Epithelial cell of proximal tubule (primary cell): ENCODE results near the gene NABP2. TPM values are rescaled to one million over a fixed set of nuclear protein-coding genes. Genes with fewer than 3 reads are reported as not detected.
A peak's percentile ranks its signal among the peaks of the same experiment; 100 is the strongest.

Experiments used
- DNase-seq: peaks from one replicate; pipeline ENCODE4 v3.0.0-alpha.2; 2011; ENCODE audit warnings: low read depth
- H3K4me3 ChIP-seq: 2 replicates; pipeline ENCODE4 v1.5.1; 2011; ENCODE audit warnings: low read depth, mild to moderate bottlenecking, low read length
- CTCF ChIP-seq: conservative IDR thresholded peaks from 2 replicates; pipeline ENCODE4 v1.5.1; 2012; ENCODE audit warnings: low read depth, mild to moderate bottlenecking, low read length
- total RNA-seq: library from RNA; depleted of rRNA; stranded (reverse); fragments of >200 nt; gene quantifications from 2 replicates; pipeline ENCODE4 v1.2.3, GENCODE V29; 2015

The NABP2 gene
- total RNA-seq, 1 donor from 2014 or later: 22.7 TPM

DNA sequence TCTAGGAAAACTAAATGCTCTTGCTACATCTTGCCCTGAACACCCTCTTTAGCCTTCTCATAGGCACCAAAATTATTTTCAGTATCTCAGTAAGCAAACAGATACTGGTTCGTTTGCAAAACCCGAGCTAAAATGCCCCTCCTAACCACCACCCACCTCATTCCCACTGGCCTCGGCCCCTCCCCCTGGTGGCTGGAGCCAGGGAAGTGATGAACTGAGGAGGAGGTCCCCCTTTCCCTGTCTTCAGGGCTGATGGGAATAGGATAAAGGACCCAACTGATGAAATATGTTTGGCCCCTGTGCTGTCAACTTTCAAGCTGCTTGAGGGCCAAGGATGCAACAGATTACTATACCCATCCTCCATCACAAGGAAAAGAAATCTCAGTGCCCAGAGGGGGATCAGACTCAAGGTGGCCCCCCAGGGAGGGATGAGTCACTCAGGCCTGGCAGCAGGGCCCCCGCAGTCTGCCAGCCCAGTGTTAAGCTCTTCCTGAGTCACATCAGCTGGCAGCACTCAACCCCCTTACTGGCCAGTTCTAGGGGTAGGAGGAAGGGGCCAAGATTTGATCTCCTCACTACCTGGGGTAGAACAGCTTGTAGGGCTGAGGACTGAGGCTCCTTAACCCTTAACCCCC lies 32.3 kb downstream of the NABP2 start:
- no peak for DNase-seq
- peak overlapping the region; percentile 97 for H3K4me3 ChIP-seq
- TF ChIP-seq CTCF: peak; percentile 26

DNA sequence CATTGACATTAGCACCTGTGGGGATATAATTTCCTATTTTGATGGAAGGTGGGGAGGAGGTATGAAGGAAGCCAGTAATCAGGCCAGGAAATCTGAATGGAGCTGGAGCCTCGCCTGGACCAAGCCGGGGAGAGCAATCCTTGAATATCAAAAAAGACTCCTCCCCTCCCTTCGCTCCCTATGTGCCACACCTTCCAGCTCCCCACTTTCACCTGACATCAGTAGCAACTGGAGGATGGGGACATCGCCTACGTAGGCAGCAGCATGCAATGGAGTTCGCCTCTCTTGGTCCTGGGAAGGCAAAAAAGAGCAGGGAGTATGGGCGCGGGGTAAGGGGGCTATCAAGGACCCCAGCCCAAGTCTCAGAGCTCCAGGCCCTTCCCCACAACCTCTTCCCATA lies 32.9 kb downstream of the NABP2 start:
- peak overlapping the region; percentile 97 for H3K4me3 ChIP-seq
- DNase-seq: no peak
- TF ChIP-seq CTCF: no peak

GRCh38 chr12:56257491-56258067 lies 33.4 kb downstream of the NABP2 start:
- H3K4me3 ChIP-seq: peak overlapping the region; percentile 97
- DNase-seq: no peak
- peak; percentile 34 for TF ChIP-seq CTCF

- no peak for DNase-seq
Measured at GRCh38 chr12:56258068-56258819, 34.1 kb downstream of the NABP2 start, which contains the start of gene ANKRD52. ANKRD52 (minus strand) TSS chr12:56258384; CDS start chr12:56258269, 115 bp downstream.

DNA sequence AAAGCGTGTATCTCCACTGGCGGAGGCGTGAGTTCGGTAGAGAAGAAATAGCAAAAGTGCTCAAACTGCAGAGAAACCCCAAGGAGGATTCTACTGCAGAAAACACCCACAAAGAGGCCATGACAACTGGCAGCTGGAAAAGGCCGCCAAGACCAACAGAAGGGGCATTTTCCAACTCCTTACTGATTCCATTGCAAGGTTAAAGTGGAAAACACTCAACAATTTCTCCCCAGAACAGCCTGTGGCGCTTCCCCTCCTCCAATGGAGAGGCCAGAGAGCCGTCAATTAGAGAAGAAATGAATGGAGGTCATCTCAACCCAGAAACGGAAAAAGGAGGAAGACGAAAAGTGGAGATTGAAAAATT lies 34.7 kb downstream of the NABP2 start:
- TF ChIP-seq CTCF: no peak
- no peak for DNase-seq
- H3K4me3 ChIP-seq: peak overlapping the region; percentile 97

More at GRCh38 chr12:56258068-56258819, 34.1 kb downstream of the NABP2 start, which contains the start of gene ANKRD52:
- H3K4me3 ChIP-seq: peak within 1 kb of the TSS; percentile 97
- peak; percentile 42 for TF ChIP-seq CTCF

DNA sequence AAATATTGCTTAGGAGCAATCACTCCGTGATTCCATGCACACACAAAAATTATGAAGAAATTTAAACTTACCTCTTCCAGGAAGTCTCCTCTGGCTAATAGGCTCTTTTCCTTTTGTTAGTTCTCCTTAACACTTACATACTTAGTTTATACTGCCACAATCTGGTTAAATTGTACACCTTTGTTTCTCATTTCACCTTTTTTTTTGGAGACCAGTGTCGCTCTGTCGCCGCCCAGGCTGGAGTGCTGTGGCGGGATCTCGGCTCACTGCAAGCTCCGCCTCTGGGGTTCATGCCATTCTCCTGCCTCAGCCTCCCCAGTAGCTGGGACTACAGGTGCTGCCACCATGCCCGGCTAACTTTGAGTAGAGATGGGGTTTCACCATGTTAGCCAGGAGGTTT lies 36.2 kb downstream of the NABP2 start:
- no peak overlapping the region for H3K4me3 ChIP-seq
- DNase-seq: no peak
- no peak for TF ChIP-seq CTCF
